HepG2 (cell line): Measurements from ENCODE around the gene PC. TPM values are rescaled to one million over a fixed set of nuclear protein-coding genes. Genes with fewer than 3 reads are reported as not detected.

Experiments used
- ARID4A ChIP-seq: sonication (generic); formaldehyde crosslinking; IDR thresholded peaks from 2 replicates; pipeline ENCODE4 v1.5.0; 2020; ENCODE audit warnings: mild to moderate bottlenecking, missing genetic modification reagents, borderline replicate concordance
- CREM ChIP-seq, 2 experiments: sonication (generic) in 1 of 2; formaldehyde crosslinking in 1 of 2; IDR thresholded peaks; 2 replicates each; pipeline versions ENCODE4 v1.4.0 to v1.6.1; 2016 to 2020; ENCODE audit warnings: antibody characterized with exemption in 1 of 2, mild to moderate bottlenecking in 1 of 2, missing genetic modification reagents in 1 of 2
- DBP ChIP-seq: sonication (generic); formaldehyde crosslinking; IDR thresholded peaks from 2 replicates; pipeline ENCODE4 v1.4.0; 2020; ENCODE audit warnings: missing genetic modification reagents; ENCODE audit errors: not compliant biosample characterization
- DNMT1 ChIP-seq: sonication (generic); formaldehyde crosslinking; IDR thresholded peaks from 2 replicates; pipeline ENCODE4 v1.5.1; 2020; ENCODE audit warnings: mild to moderate bottlenecking, missing genetic modification reagents
- KDM3A ChIP-seq: IDR thresholded peaks from 2 replicates; pipeline ENCODE4 v1.6.1; 2018; ENCODE audit warnings: low read depth, missing compliant biosample characterization
- NFE2L2 ChIP-seq: fragments of 150-350 bp; IDR thresholded peaks from 2 replicates; pipeline ENCODE4 v1.6.1; 2014; ENCODE audit warnings: low read length
- SMAD3 ChIP-seq: sonication (generic); formaldehyde crosslinking; IDR thresholded peaks from 2 replicates; pipeline ENCODE4 v1.4.0; 2020; ENCODE audit warnings: missing genetic modification reagents
- SNRNP70 ChIP-seq: fragments of 200-400 bp; formaldehyde crosslinking; IDR thresholded peaks from 2 replicates; pipeline ENCODE4 v1.6.1; 2017; ENCODE audit warnings: mild to moderate bottlenecking, low read depth, low read length, moderate library complexity
- STAG1 ChIP-seq: sonication (generic); formaldehyde crosslinking; IDR thresholded peaks from 2 replicates; pipeline ENCODE4 v1.4.0; 2020; ENCODE audit warnings: missing genetic modification reagents
- TBX2 ChIP-seq: sonication (generic); formaldehyde crosslinking; IDR thresholded peaks from 2 replicates; pipeline ENCODE4 v1.5.0; 2020; ENCODE audit warnings: missing genetic modification reagents, mild to moderate bottlenecking, borderline replicate concordance
- ZBTB44 ChIP-seq: sonication (generic); formaldehyde crosslinking; IDR thresholded peaks from 2 replicates; pipeline ENCODE4 v1.4.0; 2020; ENCODE audit warnings: missing genetic modification reagents
- ZFP36L1 ChIP-seq: sonication (generic); formaldehyde crosslinking; IDR thresholded peaks from 2 replicates; pipeline ENCODE4 v1.8.0; 2022; ENCODE audit warnings: mild to moderate bottlenecking, missing genetic modification reagents, moderate library complexity
- ZNF615 ChIP-seq: sonication (generic); formaldehyde crosslinking; IDR thresholded peaks from 2 replicates; pipeline ENCODE4 v1.5.0; 2020; ENCODE audit warnings: mild to moderate bottlenecking, missing genetic modification reagents, borderline replicate concordance
- ZNF629 ChIP-seq: sonication (generic); formaldehyde crosslinking; conservative IDR thresholded peaks from 2 replicates; pipeline ENCODE4 v1.5.0; 2020; ENCODE audit warnings: missing genetic modification reagents
- ZNF747 ChIP-seq: sonication (generic); formaldehyde crosslinking; IDR thresholded peaks from 2 replicates; pipeline ENCODE4 v1.8.1; 2023; ENCODE audit warnings: missing genetic modification reagents, mild to moderate bottlenecking, borderline replicate concordance
- ZNF777 ChIP-seq: sonication (generic); formaldehyde crosslinking; IDR thresholded peaks from 2 replicates; pipeline ENCODE4 v1.4.0; 2020; ENCODE audit warnings: missing genetic modification reagents
- polyA plus RNA-seq, 8 experiments: library from polyadenylated mRNA; depleted of rRNA in 3 of 8; stranded (reverse) in 7 of 8; unstranded in 1 of 8; fragments of >200 nt; fragmentation: Illumina TruSeq in 4 of 8; extraction: Trizol in 4 of 8; gene quantifications; 2 replicates each; pipeline versions ENCODE4 v1.2.1 to v1.2.3, GENCODE V29; 2011 to 2016; ENCODE audit warnings: low read depth in 4 of 8, missing spikeins in 1 of 8, mixed read lengths in 1 of 8; ENCODE audit not compliant: insufficient read depth in 1 of 8
- total RNA-seq, 5 experiments: library from RNA; depleted of rRNA; stranded (reverse); fragments of >200 nt; fragmentation: Illumina TruSeq; extraction: Trizol; gene quantifications; 2 replicates each; pipeline ENCODE4 v1.2.3, GENCODE V29; 2016; ENCODE audit warnings: low read depth in 1 of 5

Gene PC
- total and polyA plus RNA-seq, 2 of the 13 experiments (the other 11 are each of a cell fraction or from before 2014, with no cell fraction given), result 29.0 to 39.0 TPM

GRCh38 chr11:66970807-66971442 is 12.7 kb upstream of the PC start (continued):
- TF ChIP-seq ZBTB44 (CRISPR knock-in tag) (no peak), ARID4A (peak; percentile 73; the same call in 1 of the 2 replicates), NFE2L2 (no peak), STAG1 (CRISPR knock-in tag) (peak; percentile 37; the same call in 1 of the 2 replicates), ZNF629 (CRISPR knock-in tag) (0 out of 2 replicates have a peak, but pooled peaks have one; percentile 14), ZNF777 (CRISPR knock-in tag) (no peak), ZFP36L1 (CRISPR knock-in tag) (0 out of 2 replicates have a peak, but pooled peaks have one; percentile 50), SNRNP70 (no peak), DNMT1 (CRISPR knock-in tag) (no peak), ZNF747 (CRISPR knock-in tag) (peak; percentile 70; the same call in 1 of the 2 replicates), KDM3A (CRISPR knock-in tag) (no peak), ZNF615 (CRISPR knock-in tag) (no peak), SMAD3 (CRISPR knock-in tag) (peak; percentile 73; the same call in 1 of the 2 replicates), TBX2 (CRISPR knock-in tag) (peak; percentile 96), CREM (IDR thresholded peaks at IDR 0.05) (peak; percentile 81), CREM (CRISPR knock-in tag; IDR thresholded peaks at IDR 0.05) (no peak), DBP (CRISPR knock-in tag) (no peak)
